HG02981 (cell line): ENCODE results near the gene C5AR1.
"Not testable (repeated sequence)": the region's sequence is repeated elsewhere in the genome, so short reads cannot be mapped to it uniquely, and the experiment has no call there.

ENCODE experiments used
- ATAC-seq: cut with Tn5 transposase; IDR thresholded peaks from one replicate; pipeline ENCODE4 v1.9.1; 2021; ENCODE audit warnings: mild to moderate bottlenecking, moderate library complexity; ENCODE audit not compliant: unreplicated experiment

Gene C5AR1

DNA sequence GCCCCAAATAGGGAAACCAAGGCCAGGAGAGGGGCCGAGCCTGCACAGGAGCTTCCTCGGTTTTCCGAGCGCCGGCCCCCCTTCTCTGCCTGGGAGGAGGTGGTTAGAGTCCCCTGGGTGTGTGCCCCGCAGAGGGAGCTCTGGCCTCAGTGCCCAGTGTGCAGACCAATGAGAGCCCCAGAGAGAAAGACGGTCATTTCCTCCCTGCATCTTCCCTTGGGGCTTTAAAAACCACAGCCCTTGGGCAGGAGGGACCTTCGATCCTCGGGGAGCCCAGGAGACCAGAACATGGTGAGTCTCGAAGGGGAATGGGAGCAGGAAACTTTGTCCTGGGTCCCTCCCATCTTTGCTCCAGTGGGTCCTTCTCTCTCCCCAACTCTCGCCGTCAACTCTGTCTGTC lies at the start of gene C5AR1:
TSS of gene C5AR1 (plus strand) at position 254 of the 400 bp plus-strand sequence. CDS start at position 289, 35 bp downstream.
- no peak for ATAC-seq

DNA sequence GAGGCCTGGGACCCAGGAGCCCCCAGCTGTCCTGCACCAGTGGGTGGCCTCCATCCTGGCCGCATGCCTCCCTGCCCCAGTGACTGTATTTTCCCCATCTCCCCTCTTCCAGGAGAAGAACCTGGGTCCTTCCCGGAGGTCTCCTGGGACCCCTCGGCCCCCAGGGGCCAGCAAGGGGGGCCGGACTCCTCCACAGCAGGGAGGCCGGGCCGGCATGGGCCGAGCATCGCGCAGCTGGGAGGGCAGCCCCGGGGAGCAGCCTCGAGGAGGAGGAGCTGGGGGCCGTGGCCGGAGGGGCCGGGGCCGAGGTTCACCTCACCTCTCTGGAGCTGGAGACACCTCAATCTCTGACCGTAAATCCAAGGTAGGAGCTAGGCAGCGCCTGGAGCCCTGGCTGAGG lies 49.2 kb upstream of the C5AR1 start:
- no peak for ATAC-seq

DNA sequence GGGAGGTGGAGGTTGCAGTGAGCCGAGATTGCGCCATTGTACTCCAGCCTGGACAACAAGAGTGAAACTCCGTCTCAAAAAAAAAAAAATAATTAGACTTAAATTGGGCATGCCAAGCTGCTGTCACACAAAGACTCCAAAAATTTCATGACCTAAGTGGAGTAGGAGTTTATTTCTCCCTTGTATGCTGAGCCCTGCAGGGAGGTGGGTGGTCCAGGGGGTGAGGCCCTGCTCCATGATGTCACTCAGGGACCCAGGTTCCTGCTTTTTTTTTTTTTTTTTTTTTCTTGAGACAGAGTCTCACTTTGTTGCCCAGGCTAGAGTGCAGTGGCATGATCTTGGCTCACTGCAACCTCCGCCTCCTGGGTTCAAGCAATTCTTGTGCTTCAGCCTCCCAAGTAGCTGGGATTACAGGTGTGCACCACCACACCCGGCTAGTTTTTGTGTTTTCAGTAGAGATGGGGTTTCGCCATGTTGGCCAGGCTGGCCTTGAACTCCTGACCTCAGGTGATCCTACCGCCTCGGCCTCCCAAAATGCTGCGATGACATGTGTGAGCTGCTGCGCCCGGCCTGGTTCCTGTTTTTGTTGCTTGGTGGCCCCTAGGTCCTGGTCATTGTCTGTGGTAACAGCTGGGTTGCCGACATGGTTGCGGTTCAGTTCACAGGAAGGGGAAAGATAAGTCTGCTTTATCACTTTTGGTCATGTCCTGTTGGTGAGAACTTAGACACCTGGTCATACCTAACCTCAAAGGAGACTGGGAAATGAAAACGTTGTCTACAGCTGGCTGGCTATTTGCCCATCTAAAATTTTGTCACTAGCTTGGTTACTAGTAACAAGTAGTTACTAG lies 47.5 kb upstream of the C5AR1 start:
- ATAC-seq, result not testable (repeated sequence)

DNA sequence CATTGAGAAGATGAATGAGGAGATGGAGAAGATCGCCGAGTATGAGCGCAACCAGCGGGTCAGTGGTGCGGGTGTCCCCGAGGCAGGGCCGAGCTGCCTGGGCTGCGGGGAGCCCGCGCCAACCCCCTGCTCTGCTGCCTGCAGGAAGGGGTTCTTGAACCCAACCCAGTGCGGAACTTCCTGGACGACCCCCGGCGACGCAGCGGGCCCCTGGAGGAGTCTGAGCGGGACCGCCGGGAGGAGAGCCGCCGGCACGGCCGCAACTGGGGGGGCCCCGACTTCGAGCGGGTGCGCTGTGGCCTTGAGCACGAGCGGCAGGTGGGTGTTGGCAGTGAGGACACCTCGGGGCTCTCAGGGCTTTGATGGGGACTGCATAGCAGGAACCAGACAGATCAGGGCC lies 45.0 kb upstream of the C5AR1 start:
- no peak for ATAC-seq

DNA sequence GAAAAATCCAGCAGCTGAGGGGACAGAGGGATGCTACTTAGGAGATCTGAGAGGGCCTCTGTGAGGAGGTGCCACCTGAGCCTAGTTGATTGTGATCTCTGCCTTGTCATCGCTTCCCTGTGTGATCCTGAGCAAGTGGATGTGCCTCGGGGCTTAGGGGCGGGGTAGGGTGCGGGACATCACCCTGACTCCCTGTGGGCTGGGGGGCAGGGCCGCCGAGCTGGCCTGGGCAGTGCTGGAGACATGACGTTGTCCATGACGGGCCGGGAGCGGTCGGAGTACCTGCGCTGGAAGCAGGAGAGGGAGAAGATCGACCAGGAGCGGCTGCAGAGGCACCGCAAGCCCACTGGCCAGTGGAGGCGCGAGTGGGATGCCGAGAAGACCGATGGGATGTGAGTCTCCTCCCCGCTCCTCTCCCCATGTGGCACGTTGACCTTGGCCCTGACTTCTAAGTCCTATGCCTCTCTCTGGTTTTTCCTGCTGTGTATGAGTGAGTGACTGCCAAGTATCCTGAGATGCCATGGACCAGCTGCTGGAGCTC lies 43.2 kb upstream of the C5AR1 start:
- no peak for ATAC-seq

DNA sequence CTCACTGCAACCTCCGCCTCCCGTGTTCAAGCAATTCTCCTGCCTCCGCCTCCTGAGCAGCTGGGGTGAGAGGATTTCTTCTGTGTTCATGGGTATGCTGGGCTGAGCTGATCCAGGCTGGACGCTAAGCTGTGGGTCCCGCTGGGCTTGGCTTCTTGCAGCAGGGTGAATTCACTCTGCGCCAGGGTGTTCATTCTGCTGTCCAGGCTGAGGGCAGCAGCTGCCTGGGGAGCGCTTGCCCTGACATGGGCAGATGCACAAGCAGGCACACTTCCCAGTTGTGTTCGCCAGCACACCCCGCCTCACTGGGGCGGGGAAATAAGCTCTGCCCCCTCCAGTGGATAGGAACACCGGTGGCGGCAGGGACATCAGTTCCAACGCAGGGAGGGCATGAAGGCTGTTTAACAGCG lies 42.3 kb upstream of the C5AR1 start:
- ATAC-seq, result no peak

DNA sequence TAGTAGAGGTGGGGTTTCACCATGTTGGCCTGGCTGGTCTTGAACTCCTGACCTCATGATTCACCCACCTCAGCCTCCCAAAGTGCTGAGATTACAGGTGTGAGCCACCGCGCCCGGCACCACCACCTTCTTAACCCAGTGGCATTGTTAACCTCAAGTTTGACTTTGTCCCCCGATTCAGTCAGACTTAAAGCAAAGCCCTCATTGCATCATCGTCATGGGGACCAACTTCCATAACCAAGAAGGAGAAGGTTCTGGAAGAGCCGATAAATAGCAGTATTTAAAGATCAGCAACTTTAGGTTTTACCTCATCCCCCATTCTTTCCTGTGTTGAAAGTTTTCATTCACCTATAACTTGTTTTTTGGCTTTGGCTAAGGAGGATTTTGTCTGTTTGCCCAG lies 41.6 kb upstream of the C5AR1 start:
- ATAC-seq, result no peak

DNA sequence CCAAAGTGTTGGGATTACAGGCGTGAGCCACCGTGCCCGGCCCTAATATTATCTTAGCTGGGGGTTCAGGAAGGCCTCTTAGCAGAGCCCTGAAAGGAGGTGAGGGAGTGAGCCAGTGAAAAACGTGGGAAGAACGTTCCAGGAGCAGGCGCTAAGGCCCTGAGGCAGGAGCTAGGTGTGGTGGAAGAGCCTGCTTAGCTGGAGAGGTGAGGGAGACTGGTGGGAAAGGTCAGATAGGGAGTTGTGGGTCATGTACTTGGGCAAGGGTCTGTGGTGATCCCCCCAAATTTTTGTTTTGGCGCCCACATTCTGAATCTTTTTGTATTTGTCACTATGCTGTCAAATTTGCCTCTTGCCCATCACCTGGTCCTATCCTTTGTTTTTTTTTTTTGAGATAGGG lies 40.1 kb upstream of the C5AR1 start:
- no peak for ATAC-seq

DNA sequence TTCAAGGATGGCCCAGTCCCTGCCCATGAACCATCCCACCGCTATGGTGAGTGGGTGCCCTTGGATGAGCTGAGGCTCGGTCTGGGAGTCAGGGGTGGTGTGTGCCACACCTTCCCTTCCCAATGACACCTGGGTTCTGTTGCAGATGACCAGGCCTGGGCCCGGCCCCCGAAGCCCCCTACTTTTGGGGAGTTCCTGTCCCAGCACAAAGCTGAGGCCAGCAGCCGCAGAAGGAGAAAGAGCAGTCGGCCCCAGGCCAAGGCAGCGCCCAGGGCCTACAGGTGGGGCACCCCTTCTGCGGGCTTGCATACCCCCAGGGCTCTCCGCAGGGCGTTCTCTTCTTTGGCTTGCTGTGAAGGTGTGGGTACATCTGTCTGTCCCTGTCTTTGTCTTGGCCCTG lies 39.3 kb upstream of the C5AR1 start:
- ATAC-seq, result no peak

DNA sequence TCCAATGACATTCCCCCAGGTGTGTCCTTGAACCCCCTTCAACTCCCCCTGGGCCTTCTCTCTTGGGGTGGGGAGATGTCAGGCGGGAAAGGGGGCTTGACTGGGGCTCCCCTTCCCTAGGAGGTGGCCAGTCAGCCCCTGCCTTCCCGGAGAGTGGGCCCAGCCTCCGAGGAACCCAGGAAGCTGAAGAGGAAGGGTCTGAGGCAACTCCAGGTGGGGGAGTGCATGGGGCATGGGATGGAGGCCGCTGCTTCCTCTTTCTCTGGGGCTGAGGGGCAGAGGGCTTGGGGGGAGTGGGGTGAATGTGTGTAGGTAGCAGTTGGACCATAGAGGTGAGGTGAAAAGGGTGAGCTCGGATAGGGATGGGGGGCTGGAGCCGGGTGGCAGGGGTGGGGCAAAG lies 37.7 kb upstream of the C5AR1 start:
- ATAC-seq, result no peak

DNA sequence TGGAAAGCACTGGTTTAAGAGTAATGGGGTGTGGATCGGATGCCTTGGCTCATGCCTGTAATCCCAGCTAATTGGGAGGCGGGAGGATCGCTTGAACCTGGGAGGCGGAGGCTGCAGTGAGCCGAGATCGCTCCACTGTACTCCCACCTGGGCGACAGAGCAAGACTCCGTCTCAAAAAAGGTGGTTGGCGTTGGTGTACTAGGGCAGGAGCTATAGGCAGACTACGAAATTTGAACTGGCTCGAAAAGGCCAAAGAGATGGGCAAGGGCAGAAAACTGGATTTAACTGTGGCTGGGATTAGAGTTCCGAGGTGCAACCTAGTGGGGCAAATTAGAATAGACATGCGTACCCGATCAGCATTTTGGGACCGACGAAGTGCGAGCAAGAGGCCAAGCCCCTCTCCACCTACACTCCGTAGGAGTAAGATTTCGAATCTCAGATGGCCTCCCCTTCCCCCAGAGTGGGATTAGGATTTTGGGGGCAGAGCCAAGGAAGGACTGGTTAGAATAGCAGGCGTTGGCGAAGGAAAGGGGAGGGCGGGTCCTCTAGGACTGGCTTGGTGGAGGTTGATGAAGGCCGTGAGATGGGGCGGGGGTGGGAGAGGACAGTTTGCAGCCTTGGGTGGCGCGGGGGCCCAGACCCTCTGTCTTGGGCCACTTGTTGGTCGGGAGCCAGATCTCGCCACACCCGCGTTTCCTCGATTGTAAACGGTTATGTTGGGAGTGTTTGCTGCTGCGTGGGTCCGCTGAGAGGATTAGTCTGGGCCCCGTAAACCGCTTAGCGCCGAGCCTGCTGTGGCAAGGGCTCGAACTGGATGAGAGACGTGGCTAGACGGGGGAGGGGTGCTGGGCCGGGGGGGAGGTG lies 37.0 kb upstream of the C5AR1 start:
- ATAC-seq, result no peak

DNA sequence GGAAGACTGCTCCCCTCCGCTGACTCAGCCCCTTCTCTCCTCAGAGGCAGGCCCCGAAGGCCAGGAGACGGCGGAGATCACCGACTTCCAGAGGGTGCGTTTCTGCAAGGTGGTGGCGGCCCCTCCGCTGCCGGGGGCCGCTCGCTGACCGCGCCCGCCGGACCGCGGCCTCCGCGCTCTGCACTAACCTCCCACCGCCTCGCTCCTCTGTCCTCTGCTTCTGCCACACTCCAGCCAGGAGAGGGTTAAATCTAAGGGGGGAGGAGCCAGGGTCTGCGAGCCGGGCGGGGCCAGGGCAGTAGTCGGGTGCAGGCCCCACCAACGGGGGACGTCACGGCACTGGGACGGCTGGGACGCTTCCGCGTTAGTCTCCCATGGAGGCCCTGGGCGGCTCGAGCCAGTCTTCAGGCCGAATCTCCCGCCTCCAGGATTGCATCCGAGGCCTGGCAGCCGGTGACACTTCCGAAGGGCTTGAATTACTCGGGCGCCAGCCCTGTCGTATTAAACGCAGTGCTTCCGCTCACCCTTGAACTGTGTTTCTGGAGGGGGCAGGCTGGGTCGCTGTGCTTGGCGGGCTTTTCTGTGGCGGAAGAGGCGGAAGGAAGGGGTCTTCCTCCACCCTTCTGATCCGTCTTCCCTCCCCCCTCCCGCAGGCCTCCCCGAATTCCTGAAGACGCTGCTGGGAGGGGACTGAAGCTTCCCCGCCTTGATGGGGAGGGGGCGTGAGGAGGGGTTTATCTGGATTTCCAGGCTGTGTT lies 36.2 kb upstream of the C5AR1 start:
- ATAC-seq, result peak; percentile 54

DNA sequence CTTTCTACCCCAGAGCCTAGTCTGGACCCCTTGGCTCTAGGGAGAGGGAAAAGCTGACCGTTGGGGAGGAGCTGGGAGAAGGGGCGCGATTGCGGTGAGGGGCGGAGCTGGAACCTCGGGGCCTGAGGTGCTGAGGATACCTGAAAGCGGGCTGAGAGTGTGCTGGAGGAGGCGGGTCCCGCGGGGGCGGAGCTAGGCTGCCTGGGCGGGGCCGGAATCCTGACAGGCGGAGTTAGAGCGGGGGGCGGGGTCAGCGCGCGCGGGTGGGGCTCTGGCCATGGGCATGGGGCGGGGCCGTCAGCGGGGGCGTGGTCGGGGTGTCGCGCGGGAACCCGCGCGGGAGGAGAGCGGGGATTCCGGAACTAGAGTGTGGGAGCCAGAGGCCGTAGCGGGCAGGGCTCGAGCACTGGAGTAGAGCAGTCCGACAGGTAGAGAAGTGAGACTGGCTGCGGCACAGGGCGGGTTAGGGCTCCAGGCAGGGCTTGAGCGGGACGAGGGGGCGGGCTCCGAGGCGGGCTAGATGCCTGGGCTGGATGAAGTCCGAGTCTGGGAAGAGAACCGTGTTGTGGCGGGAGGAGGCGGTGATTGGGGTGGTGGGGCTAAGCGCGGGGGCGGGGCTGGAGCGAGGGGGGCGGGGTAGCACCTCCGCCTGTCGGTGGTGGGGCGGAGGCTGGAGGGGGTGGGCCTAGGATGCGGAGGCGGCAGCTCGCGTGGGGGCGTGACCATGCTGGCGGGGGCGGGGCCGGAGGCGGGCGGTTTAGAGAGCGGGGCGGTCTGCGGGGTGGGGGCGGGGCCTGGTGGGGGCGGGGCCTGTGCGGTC lies 35.4 kb upstream of the C5AR1 start, which contains the start of gene INAFM1:
TSS of gene INAFM1 (plus strand) at position 815 of the 820 bp plus-strand sequence. CDS start 35 bp downstream, outside the sequence.
- ATAC-seq, result peak; percentile 54

DNA sequence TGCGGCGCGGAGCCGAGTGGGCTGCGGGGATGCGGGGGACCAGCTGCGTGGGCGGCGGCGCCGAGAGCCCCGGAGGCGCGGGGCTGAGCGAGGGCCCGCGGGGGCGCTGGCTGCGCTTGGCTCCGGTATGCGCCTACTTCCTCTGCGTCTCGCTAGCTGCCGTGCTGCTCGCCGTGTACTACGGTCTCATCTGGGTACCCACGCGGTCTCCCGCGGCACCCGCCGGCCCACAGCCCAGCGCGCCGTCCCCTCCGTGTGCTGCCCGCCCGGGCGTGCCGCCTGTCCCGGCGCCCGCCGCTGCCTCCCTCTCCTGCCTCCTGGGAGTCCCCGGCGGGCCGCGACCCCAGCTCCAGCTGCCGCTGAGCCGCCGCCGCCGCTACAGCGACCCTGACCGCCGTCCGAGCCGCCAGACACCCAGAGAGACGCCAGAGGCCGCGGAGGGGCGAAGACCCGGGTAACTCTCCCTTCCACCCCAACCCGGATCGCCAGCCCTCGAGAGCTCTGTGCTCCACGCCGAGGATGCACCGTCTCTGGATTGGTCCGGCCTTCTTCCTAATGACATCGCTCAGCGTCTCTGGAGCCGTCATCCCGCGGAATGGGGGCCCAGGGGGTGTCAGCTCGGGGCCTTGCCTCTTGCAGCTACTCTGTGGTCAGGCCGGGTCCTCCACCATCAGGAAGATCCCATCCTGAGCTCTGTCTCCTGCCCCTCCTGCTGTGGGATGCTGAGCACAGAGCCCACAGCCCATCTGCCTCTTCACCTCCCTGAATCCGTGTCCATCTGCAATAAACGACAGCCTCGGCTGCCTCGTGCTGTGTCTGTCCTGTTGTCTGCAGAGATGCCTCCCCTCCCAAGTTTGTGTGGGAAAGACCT lies 34.5 kb upstream of the C5AR1 start:
- ATAC-seq, result no peak

DNA sequence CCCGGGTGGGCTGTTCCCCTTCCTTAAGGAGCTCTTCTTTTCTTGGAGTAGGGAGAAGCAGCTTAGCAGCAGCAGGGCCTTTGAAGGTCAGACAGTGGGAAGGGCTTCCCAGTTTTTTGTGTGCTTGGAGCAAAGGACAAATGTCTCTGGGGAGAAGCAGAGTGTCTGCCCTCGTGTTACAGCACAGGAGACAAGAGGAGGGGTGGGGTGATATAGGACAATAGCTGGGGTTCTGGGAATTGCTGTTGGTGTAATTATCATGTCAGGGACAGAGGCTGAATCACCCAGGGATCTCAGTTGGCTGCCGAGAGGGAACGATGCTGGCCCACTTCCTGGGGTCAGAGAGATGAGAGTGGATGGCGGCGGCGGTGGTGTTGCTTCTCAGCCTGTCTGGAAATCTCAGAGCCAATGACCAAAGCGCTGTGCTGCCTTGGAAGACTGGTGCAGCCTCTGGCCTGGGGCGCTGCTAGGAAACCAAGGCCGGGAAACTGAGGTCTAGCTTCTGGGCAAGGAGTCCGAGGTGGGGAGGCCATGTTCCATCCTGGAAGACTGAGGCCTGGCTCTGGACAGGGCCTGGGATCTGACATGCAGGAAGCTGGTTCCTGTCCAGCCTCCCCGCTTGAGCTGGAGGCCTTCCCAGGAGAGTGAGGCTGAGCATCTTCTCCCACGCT lies 33.7 kb upstream of the C5AR1 start:
- no peak for ATAC-seq

DNA sequence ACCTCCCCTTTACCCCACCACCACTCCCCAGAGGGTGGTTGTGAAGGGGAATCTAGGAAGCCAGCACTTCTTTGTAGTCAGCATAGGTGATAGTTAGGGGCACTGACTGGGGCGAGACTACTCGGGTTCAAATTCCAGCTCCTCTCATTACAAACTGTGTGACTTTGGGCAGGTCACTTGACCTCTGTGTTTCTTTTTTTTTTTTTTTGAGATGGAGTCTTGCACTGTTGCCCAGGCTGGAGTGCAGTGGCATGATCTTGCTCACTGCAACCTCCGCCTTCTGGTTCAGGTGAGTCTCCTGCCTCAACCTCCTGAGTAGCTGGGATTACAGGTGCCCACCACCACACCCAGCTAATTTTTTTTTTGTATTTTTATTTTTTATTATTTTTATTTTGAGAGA lies 33.1 kb upstream of the C5AR1 start:
- not testable (repeated sequence) for ATAC-seq

DNA sequence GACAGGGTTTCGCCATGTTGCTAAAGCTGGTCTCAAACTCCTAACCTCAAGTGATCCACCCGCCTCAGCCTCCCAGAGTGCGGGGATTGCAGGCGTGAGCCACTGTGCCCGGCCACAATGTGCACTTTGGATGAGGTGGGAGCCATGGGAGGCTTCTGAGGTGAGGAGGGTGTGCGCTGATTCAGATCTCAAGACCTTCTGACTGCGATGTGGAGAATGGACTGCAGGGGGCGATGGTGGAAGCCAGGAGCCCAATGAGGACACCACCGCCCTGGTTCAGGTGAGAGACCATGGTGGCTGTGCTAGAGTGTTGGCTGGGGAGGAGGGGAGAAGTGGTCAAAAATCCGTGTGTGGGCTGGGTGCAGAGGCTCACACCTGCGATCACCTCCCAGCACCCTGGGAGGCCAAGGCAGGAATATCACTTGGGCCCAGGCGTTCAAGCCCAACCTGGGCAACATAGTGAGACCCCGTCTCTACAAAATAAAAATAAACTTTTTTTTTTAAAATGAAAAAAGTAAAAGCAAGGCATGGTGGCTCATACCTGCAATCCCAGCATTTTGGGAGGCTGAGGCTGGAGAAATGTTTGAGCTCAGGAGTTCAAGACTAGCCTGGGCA lies 29.4 kb upstream of the C5AR1 start:
- no peak for ATAC-seq
